Gastrocnemius medialis (tissue), 4 donors: Measurements from ENCODE around the gene RABEP2.

Experiments
- CTCF ChIP-seq, 5 experiments: fragments of 450-650 bp in 3 of 5; fragments of 200-600 bp in 2 of 5; sonication (generic) in 2 of 5; IDR thresholded peaks in 4 of 5; conservative IDR thresholded peaks in 1 of 5; 1 replicate in 4 of 5; 2 replicates in 1 of 5; pipeline ENCODE4 v1.5.1; 2016 to 2019; ENCODE audit warnings: antibody characterized with exemption in 5 of 5, mild to moderate bottlenecking in 3 of 5, moderate library complexity in 3 of 5
- POLR2A ChIP-seq, 2 donors: fragments of 450-650 bp; IDR thresholded peaks; one replicate each; pipeline ENCODE4 v1.6.1; 2017; ENCODE audit warnings: antibody characterized with exemption in 2 of 2, mild to moderate bottlenecking in 2 of 2, moderate library complexity in 2 of 2

GRCh38 chr16:28867241-28867640 is 57.8 kb downstream of the RABEP2 start:
- TF ChIP-seq CTCF (IDR thresholded peaks at IDR 0.05 in 4 of 5, conservative IDR thresholded peaks at IDR 0.05 in 1 of 5), result no peak
- TF ChIP-seq POLR2A (IDR thresholded peaks at IDR 0.05), result no peak
